ENCODE measurements around the gene MAMDC2.

The MAMDC2 gene

DNA sequence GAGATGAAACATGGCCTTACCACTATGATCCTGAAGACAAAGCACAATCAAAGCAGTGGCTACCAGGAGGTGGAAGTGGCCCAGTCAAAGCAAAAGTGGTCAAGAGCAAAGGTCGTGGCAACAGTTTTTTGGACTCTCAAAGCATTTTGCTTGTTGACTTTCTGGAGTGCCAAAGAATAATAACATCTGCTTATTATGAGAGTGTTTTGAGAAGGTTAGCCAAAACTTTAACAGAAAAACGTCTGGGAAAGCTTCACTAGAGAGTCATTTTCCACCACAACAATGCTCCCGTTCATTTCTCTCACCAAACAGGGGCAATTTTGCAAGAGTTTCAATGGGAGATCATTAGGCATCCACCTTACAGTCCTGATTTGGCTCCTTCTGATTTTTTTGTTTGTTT lies 33.6 kb upstream of the MAMDC2 start:
- TF ChIP-seq, protein P1, sequence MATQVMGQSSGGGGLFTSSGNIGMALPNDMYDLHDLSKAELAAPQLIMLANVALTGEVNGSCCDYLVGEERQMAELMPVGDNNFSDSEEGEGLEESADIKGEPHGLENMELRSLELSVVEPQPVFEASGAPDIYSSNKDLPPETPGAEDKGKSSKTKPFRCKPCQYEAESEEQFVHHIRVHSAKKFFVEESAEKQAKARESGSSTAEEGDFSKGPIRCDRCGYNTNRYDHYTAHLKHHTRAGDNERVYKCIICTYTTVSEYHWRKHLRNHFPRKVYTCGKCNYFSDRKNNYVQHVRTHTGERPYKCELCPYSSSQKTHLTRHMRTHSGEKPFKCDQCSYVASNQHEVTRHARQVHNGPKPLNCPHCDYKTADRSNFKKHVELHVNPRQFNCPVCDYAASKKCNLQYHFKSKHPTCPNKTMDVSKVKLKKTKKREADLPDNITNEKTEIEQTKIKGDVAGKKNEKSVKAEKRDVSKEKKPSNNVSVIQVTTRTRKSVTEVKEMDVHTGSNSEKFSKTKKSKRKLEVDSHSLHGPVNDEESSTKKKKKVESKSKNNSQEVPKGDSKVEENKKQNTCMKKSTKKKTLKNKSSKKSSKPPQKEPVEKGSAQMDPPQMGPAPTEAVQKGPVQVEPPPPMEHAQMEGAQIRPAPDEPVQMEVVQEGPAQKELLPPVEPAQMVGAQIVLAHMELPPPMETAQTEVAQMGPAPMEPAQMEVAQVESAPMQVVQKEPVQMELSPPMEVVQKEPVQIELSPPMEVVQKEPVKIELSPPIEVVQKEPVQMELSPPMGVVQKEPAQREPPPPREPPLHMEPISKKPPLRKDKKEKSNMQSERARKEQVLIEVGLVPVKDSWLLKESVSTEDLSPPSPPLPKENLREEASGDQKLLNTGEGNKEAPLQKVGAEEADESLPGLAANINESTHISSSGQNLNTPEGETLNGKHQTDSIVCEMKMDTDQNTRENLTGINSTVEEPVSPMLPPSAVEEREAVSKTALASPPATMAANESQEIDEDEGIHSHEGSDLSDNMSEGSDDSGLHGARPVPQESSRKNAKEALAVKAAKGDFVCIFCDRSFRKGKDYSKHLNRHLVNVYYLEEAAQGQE (IDR thresholded peaks at IDR 0.05; ENCODE audit: insufficient read depth in 1 of 2, low read depth in 2 of 2, low read length in 2 of 2), result no peak
- TF ChIP-seq POLR2AphosphoS5 (IDR thresholded peaks at IDR 0.05; ENCODE audit: low read depth, low read length) (no peak), SIN3A (IDR thresholded peaks at IDR 0.05; ENCODE audit: borderline replicate concordance, insufficient read depth, low read length) (no peak), FOXP2 (optimal IDR thresholded peaks at IDR 0.05; ENCODE audit: borderline replicate concordance, extremely low read depth, extremely low read length, insufficient read depth) (no peak), TAF1 (IDR thresholded peaks at IDR 0.05; ENCODE audit: borderline replicate concordance, insufficient read depth, low read length) (no peak)

DNA sequence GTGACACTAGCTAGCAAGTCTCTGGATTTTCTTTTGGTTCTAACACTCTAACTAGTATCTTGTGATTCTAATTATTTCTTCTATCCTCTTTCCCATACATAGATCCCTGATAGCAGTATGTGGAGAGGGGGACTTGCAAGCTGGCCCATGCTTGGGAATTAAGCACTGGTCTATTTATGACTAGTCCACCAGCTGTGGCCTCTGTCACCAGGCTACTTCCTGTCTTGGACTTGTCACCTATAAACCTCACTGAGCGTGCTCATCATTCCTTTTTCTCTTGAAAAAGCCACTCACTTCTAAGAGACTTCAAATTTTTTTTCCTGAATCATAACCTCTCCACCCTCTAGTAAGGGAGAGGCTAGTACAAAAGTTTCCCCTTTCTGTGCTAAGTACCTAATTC lies 32.3 kb upstream of the MAMDC2 start:
- TF ChIP-seq TAF1 (IDR thresholded peaks at IDR 0.05; ENCODE audit: borderline replicate concordance, insufficient read depth, low read length), result no peak
- TF ChIP-seq, protein P1 (IDR thresholded peaks at IDR 0.05; ENCODE audit: insufficient read depth in 1 of 2, low read depth in 2 of 2, low read length in 2 of 2), result no peak
- no peak for TF ChIP-seq POLR2AphosphoS5 (IDR thresholded peaks at IDR 0.05; ENCODE audit: low read depth, low read length)
- no peak for TF ChIP-seq SIN3A (IDR thresholded peaks at IDR 0.05; ENCODE audit: borderline replicate concordance, insufficient read depth, low read length)
- no peak for TF ChIP-seq FOXP2 (optimal IDR thresholded peaks at IDR 0.05; ENCODE audit: borderline replicate concordance, extremely low read depth, extremely low read length, insufficient read depth)

DNA sequence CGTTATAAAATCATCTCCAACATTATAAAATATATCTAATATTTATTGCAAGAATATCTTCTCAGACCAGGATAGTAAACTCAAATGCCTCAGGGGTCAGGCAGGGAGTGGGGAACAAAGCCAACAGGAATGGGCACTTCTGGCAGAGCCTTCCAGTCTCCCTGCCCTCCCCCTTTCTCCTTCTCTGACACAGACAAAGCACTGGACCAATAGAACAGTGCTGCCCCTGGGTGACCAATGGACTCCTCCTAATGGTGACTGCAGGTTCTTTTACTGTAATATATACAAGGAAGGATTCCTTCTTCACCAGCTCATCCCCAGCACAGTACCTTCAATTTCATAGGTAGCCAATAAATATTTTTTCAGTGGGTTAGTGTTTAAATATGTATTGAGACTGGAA lies 31.1 kb upstream of the MAMDC2 start:
- no peak for TF ChIP-seq TAF1 (IDR thresholded peaks at IDR 0.05; ENCODE audit: borderline replicate concordance, insufficient read depth, low read length)
- TF ChIP-seq, protein P1 (IDR thresholded peaks at IDR 0.05; ENCODE audit: insufficient read depth in 1 of 2, low read depth in 2 of 2, low read length in 2 of 2), result no peak

DNA sequence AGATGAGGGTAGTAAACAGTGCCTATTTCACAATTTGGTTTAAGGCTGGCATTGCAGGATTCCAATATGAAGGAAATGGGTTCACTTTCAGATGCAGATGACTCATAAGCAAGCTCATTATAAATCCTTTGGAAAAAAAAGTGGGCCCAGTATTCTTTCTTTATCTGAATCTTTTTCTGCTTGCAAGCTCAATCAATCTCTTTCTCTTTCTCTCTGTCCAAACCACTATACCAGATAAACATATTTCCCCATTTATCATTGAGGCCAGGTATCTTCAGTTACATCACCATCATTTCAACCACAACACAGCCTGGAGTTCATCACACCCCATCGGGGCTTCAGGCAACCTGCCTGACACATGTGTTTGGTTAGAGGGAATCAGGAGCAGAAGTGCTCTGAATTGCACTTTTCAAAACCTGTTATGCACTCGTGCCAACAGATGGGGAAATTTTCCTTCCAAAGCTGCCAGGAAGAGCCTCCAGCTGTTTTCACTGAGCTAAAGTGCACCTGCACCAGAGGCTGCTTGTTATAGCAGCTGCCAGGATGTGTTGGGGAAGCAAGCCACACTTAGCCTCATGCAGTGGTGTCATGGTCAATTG lies 30.0 kb upstream of the MAMDC2 start:
- no peak for TF ChIP-seq POLR2AphosphoS5 (IDR thresholded peaks at IDR 0.05; ENCODE audit: low read depth, low read length)
- no peak for TF ChIP-seq FOXP2 (optimal IDR thresholded peaks at IDR 0.05; ENCODE audit: borderline replicate concordance, extremely low read depth, extremely low read length, insufficient read depth)
- no peak for TF ChIP-seq SIN3A (IDR thresholded peaks at IDR 0.05; ENCODE audit: borderline replicate concordance, insufficient read depth, low read length)

DNA sequence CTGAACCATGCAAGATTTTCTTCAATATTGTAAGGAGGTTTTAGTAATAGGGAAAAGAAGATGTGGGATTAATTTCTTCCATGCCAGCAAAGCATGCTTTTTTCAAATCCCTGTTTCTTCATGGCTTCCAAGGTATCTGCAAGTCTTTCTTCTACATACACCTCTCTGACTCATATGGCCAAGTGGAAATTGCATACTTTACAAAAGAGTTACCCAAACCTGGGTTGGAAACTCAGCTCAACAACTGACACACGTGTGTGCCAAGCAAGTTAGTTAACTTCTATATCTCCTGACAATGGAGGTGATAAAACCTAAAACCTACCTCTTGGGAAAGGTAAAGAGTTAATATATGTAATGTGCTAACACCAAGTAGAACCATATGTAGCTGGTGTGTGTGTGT lies 28.5 kb upstream of the MAMDC2 start:
- TF ChIP-seq TAF1 (IDR thresholded peaks at IDR 0.05; ENCODE audit: borderline replicate concordance, insufficient read depth, low read length) (no peak), FOXP2 (optimal IDR thresholded peaks at IDR 0.05; ENCODE audit: borderline replicate concordance, extremely low read depth, extremely low read length, insufficient read depth) (no peak), POLR2AphosphoS5 (IDR thresholded peaks at IDR 0.05; ENCODE audit: low read depth, low read length) (no peak), SIN3A (IDR thresholded peaks at IDR 0.05; ENCODE audit: borderline replicate concordance, insufficient read depth, low read length) (no peak)
- TF ChIP-seq, protein P1 (IDR thresholded peaks at IDR 0.05; ENCODE audit: insufficient read depth in 1 of 2, low read depth in 2 of 2, low read length in 2 of 2), result no peak

Data from PFSK-1 (cell line).